Testis (tissue), 2 donors: ENCODE results near the gene GASK1A.

ENCODE experiments used
- POLR2A ChIP-seq: fragments of 450-650 bp; IDR thresholded peaks from one replicate; pipeline ENCODE4 v1.6.1; 2017; ENCODE audit warnings: antibody characterized with exemption, mild to moderate bottlenecking, moderate library complexity
- TF ChIP-seq, protein P1 (sequence below), 3 experiments: fragments of 450-650 bp in 2 of 3; fragments of 200-600 bp in 1 of 3; sonication (generic) in 1 of 3; IDR thresholded peaks; one replicate each; pipeline ENCODE4 v1.5.1; 2016 to 2019; ENCODE audit warnings: antibody characterized with exemption in 3 of 3, mild to moderate bottlenecking in 2 of 3, moderate library complexity in 1 of 3

DNA sequence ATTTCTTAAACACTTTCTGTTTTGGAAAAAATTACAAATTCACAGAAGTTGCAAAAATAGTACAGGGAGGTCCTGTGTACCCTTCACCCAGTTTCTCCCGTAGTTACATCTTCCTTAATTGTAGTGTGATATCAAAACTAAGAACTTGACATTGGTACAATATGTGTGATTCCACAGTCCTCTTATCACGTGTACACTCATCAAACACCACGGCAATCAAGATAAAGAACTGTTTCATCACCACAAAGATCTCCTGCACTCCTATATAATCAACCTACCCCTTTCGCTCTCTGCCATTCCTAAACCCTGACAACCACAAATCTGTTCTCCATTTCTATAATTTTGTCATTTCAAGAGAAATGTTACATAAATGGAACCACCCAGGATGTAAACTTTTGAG is 95.4 kb downstream of the GASK1A start:
- no peak for TF ChIP-seq POLR2A
- TF ChIP-seq, protein P1, sequence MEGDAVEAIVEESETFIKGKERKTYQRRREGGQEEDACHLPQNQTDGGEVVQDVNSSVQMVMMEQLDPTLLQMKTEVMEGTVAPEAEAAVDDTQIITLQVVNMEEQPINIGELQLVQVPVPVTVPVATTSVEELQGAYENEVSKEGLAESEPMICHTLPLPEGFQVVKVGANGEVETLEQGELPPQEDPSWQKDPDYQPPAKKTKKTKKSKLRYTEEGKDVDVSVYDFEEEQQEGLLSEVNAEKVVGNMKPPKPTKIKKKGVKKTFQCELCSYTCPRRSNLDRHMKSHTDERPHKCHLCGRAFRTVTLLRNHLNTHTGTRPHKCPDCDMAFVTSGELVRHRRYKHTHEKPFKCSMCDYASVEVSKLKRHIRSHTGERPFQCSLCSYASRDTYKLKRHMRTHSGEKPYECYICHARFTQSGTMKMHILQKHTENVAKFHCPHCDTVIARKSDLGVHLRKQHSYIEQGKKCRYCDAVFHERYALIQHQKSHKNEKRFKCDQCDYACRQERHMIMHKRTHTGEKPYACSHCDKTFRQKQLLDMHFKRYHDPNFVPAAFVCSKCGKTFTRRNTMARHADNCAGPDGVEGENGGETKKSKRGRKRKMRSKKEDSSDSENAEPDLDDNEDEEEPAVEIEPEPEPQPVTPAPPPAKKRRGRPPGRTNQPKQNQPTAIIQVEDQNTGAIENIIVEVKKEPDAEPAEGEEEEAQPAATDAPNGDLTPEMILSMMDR (IDR thresholded peaks at IDR 0.05), result no peak
